IPS-18c (cell line): Measurements from ENCODE around the gene NLRC3.
"Not testable (repeated sequence)": the region's sequence is repeated elsewhere in the genome, so short reads cannot be mapped to it uniquely, and the experiment has no call there.

Experiments
- H3K4me3 ChIP-seq: 2 replicates; pipeline ENCODE4 v1.7.0; 2013; ENCODE audit warnings: low read depth, mild to moderate bottlenecking, low read length, moderate library complexity; ENCODE audit not compliant: insufficient read depth
- H3K9me3 ChIP-seq: one replicate; pipeline ENCODE4 v1.6.1; 2013; ENCODE audit warnings: mild to moderate bottlenecking, low read length, moderate library complexity; ENCODE audit not compliant: control insufficient read depth, insufficient read depth

NLRC3 gene

GRCh38 chr16:3541527-3542155 is 35.6 kb downstream of the NLRC3 start:
- H3K9me3 ChIP-seq = no peaks in the 10 kb centered on the region
- H3K4me3 ChIP-seq = no peak overlapping the region

GRCh38 chr16:3538222-3538621 is 39.0 kb downstream of the NLRC3 start:
- H3K9me3 ChIP-seq = no peaks in the 10 kb centered on the region

GRCh38 chr16:3536851-3537250 is 40.4 kb downstream of the NLRC3 start:
- H3K9me3 ChIP-seq = no peaks in the 10 kb centered on the region
- no peak overlapping the region for H3K4me3 ChIP-seq

More at GRCh38 chr16:3538222-3538621, 39.0 kb downstream of the NLRC3 start:
- H3K4me3 ChIP-seq = no peak overlapping the region

DNA sequence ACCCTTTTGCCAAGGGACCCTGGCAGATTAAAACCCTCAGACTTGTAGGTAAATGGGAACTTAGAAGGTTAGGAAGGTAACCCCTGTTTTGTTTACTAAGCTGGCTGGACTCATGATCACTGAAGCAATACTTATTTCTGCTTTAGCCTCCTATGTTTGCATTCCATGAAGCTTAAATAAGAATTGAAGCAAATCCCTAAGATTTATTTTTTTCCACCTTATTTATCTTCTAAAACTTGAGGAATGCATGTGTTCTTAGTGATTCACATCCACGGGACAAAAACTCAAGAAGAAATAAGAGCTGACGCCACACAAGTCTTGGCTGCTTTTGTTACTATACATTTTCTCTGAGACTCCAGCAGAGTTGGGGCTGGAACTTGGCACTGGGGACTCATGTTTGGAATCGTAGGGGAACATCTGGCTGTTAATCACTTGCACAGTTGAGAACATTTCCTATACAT is 40.9 kb downstream of the NLRC3 start:
- H3K4me3 ChIP-seq = no peak overlapping the region
- H3K9me3 ChIP-seq = no peaks in the 10 kb centered on the region

DNA sequence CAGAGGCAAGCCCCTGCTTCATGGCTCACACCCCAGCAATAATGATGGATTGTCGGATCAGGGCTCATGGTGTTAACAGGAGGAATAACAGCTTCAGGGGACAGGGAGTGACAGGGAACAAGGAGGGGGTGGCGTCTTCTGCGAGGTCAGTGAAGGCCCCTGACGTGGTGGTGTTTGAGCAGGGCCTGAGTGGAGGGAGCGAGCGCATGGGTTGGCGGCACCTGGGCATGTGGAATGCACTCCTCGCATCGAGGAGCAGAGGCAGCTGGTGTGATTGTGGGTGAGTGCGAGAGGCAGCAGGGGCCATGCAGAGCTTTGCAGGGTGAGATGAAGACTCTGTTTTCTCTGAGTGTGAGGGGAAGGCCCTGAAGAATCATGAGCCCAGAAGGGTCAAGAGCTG is 43.1 kb downstream of the NLRC3 start:
- Histone ChIP-seq H3K4me3 (no peak overlapping the region), H3K9me3 (no peaks in the 10 kb centered on the region)

DNA sequence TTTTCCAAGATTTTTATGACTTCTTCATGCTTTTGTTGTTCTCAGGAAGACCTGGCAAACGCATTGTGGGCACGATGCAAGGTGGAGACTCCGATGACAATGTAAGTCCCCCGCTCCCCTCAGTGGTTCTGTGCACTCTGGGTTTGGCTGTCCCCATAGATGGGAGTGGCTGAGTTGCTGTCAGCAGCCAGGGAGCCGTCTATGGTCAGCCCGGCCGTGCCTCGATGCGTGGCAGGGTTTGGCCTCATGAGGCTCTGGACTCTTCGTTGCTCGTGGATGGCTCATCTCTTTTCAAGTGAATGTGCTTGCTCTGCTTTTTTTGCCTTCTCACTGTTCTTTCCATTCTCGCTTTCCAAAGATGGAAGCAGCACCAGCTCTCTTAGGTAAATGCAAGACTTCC is 44.5 kb downstream of the NLRC3 start:
- no peak overlapping the region for H3K4me3 ChIP-seq
- H3K9me3 ChIP-seq = no peaks in the 10 kb centered on the region

DNA sequence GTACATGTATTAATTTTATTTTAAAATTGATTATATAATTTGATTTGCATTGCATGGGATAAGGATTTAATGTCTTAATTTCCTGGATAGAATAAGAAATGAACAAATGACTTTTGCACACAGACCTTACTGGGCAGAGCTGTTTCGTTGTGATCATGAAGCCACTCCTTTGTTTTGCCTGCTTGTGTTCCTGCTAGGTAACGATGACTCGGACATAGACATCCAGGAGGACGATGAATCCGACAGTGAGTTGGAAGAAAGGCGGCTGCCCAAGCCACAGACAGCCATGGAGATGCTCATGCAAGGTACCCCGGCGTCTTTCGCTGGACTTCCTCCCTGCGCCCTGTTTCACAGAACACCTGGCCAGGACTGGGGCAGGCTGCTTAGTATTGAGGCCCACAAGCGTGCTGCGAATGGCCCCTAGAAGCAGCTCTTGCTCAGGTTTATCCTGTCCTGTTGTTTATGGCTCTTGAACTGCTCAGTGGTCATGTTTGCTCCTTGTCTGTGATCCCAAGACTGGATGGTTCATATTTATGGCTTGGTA is 46.8 kb downstream of the NLRC3 start:
- Histone ChIP-seq H3K9me3 (no peaks in the 10 kb centered on the region), H3K4me3 (no peak overlapping the region)

- H3K9me3 ChIP-seq = peaks cover 2% of the 10 kb centered on the region
- no peak overlapping the region for H3K4me3 ChIP-seq
Observed at GRCh38 chr16:3529175-3529574, 48.0 kb downstream of the NLRC3 start.

GRCh38 chr16:3528406-3528805 is 48.8 kb downstream of the NLRC3 start:
- H3K9me3 ChIP-seq = peaks cover 2% of the 10 kb centered on the region
- H3K4me3 ChIP-seq = no peak overlapping the region

GRCh38 chr16:3527216-3527829 is 49.9 kb downstream of the NLRC3 start:
- not testable (repeated sequence) for H3K4me3 ChIP-seq, H3K9me3 ChIP-seq

- H3K4me3 ChIP-seq = no peak overlapping the region
- peaks cover 2% of the 10 kb centered on the region for H3K9me3 ChIP-seq
Observed at GRCh38 chr16:3525951-3526350, 51.3 kb downstream of the NLRC3 start.

DNA sequence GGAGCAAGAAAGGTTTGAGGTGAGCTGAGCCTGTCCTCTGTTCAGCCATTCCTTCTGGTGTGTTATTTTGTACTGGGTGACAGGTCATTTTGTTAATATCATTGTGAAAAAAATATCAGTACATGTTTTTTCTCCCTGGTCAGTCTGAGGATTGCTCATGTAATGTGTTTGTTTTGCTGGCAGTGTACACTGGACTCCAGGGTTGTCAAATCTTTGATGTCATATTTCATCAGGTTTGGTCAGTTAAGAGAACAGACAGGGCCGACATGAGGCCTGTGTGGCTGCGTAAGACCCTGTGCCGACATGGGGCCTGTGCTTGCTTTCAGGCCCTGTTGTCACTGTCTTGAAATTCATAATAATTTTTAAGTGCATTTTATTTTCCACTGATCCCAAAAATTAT is 53.9 kb downstream of the NLRC3 start:
- no peak overlapping the region for H3K4me3 ChIP-seq
- H3K9me3 ChIP-seq = peaks cover 2% of the 10 kb centered on the region

GRCh38 chr16:3520841-3521240 is 56.4 kb downstream of the NLRC3 start:
- Histone ChIP-seq H3K4me3 (no peak overlapping the region), H3K9me3 (peaks cover 2% of the 10 kb centered on the region)

DNA sequence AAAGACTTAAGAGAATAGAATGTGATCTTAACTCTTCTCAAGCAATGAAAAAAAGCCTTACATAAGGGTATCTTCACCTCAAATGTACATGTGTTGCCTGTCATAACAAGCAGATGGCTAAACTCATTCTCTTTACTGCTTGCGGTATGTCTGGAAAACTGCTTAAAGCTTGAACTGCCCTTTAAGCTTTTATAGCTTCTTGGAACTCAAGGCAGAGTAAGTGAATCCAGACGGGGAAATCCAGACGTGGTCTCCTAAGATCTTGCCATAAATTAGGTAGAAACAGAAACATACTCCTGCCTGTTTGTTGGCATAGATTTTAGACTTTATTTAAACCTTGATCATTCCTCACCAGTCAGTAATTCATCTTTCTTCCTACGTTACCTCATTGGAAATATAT is 56.8 kb downstream of the NLRC3 start:
- H3K4me3 ChIP-seq = no peak overlapping the region
- peaks cover 2% of the 10 kb centered on the region for H3K9me3 ChIP-seq

DNA sequence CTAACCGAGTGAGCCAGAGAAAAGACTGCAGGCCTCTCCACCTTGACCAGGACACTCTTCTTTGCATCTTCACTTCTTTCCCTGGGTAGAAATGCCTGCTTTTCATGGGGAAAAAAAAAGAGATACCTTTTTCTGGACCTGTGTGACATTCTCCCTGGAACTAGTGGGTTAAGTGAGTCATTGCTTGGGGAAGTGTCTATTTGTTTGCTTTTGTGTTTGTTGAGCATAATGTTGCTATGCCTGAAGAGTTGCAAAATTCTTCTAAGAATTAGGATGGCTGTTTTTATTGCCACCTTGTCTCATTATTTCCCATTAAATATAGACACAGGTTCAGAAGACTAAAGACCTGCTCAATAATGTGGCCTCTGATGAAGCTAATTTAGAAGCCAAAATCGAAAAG is 57.6 kb downstream of the NLRC3 start:
- Histone ChIP-seq H3K4me3 (no peak overlapping the region), H3K9me3 (no peaks in the 10 kb centered on the region)

GRCh38 chr16:3518986-3519348 is 58.2 kb downstream of the NLRC3 start:
- peaks cover 3% of the 10 kb centered on the region for H3K9me3 ChIP-seq
- no peak overlapping the region for H3K4me3 ChIP-seq

DNA sequence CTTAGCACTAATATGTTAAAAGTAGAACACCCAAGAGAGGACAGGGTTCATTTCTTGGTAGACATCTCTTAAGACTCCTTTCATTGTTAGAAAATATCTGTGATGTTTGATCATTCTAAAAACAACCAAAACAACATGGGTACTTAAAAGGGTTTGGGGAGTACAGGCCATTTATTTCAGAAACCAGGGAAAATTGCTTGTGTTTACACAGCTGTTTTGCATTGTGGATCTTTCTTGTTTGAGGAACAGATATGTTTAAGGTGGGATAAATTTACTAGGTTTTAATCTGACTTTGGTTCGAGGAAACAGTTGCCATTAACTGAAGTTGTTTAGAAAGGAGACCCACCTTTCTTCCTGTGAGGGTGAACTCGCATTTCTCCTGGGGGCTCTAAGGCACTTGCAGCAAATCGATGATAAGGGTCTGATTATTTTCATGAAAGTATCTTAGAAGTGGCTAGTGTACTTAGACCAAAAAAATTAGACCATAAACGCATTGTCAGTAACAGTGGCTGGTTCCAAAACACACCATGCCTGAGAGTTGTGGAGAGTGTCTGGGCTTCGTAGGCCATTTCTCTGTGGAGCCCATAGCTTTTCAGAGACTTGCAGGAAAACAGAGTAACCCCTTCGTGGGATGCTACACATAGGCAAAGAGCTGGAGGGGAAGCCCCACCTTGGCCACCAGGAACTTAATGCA is 58.8 kb downstream of the NLRC3 start:
- Histone ChIP-seq H3K9me3 (peaks cover 3% of the 10 kb centered on the region), H3K4me3 (no peak overlapping the region)

- peaks cover 3% of the 10 kb centered on the region for H3K9me3 ChIP-seq
Observed at GRCh38 chr16:3515897-3516296, 61.3 kb downstream of the NLRC3 start.

More at GRCh38 chr16:3515897-3516296, 61.3 kb downstream of the NLRC3 start:
- no peak overlapping the region for H3K4me3 ChIP-seq
